MG63 (cell line): ENCODE measurements around the gene OR2AE1. TPM values are rescaled to one million over a fixed set of nuclear protein-coding genes. Genes with fewer than 3 reads are reported as not detected.

ENCODE experiments used
- DNase-seq: peaks from one replicate; pipeline ENCODE4 v3.0.0-alpha.2; 2020
- H3K27me3 ChIP-seq: fragments of 250-450 bp; sonication (Bioruptor Pico); 2 replicates; pipeline ENCODE4 v1.5.1; 2020; ENCODE audit warnings: mild to moderate bottlenecking, moderate library complexity
- H3K36me3 ChIP-seq: fragments of 250-450 bp; sonication (Bioruptor Pico); 2 replicates; pipeline ENCODE4 v1.5.1; 2020; ENCODE audit warnings: mild to moderate bottlenecking, moderate library complexity
- H3K4me3 ChIP-seq: fragments of 250-450 bp; sonication (Bioruptor Pico); 2 replicates; pipeline ENCODE4 v1.5.1; 2020; ENCODE audit warnings: mild to moderate bottlenecking, moderate library complexity
- H3K9me3 ChIP-seq: fragments of 250-450 bp; sonication (Bioruptor Pico); 2 replicates; pipeline ENCODE4 v1.5.1; 2020; ENCODE audit warnings: mild to moderate bottlenecking, moderate library complexity
- total RNA-seq: library from RNA; depleted of rRNA; stranded (reverse); fragments of >200 nt; shearing (Covaris generic); gene quantifications from 2 replicates; pipeline ENCODE4 v1.2.3, GENCODE V29; 2014; ENCODE audit warnings: low replicate concordance; rRNA removed

OR2AE1 gene
- total RNA-seq, 1 experiment from 2014 or later: not detected

- DNase-seq: no peak
- Histone ChIP-seq H3K36me3 (no peaks in the 10 kb centered on the region), H3K9me3 (no peaks in the 10 kb centered on the region), H3K4me3 (no peak overlapping the region), H3K27me3 (no peaks in the 10 kb centered on the region)
Observed at GRCh38 chr7:99833289-99833877, 43.5 kb downstream of the OR2AE1 start.

GRCh38 chr7:99831595-99831994 is 45.2 kb downstream of the OR2AE1 start:
- H3K4me3 ChIP-seq: no peak overlapping the region
- no peaks in the 10 kb centered on the region for H3K36me3 ChIP-seq
- H3K9me3 ChIP-seq: no peaks in the 10 kb centered on the region
- H3K27me3 ChIP-seq: no peaks in the 10 kb centered on the region
- DNase-seq: no peak

- no peak for DNase-seq
- Histone ChIP-seq H3K36me3 (no peaks in the 10 kb centered on the region), H3K9me3 (no peaks in the 10 kb centered on the region), H3K27me3 (no peaks in the 10 kb centered on the region), H3K4me3 (no peak overlapping the region)
Observed at GRCh38 chr7:99829524-99830160, 47.2 kb downstream of the OR2AE1 start.

GRCh38 chr7:99828811-99829210 is 48.0 kb downstream of the OR2AE1 start:
- no peaks in the 10 kb centered on the region for H3K36me3 ChIP-seq
- no peaks in the 10 kb centered on the region for H3K9me3 ChIP-seq
- no peaks in the 10 kb centered on the region for H3K27me3 ChIP-seq
- DNase-seq: no peak
- no peak overlapping the region for H3K4me3 ChIP-seq

GRCh38 chr7:99827040-99827778 is 49.6 kb downstream of the OR2AE1 start:
- DNase-seq: no peak
- Histone ChIP-seq H3K4me3 (no peak overlapping the region), H3K9me3 (no peaks in the 10 kb centered on the region), H3K27me3 (no peaks in the 10 kb centered on the region), H3K36me3 (no peaks in the 10 kb centered on the region)

Other genes with a start within 250 kb of the OR2AE1 start
- gene CYP3A5, start 197.0 kb downstream of the OR2AE1 start, total RNA-seq: not detected in 2 replicates
- not detected in 2 replicates for gene CYP3A7, start 141.8 kb downstream of the OR2AE1 start, total RNA-seq
- gene CYP3A4, start 92.8 kb downstream of the OR2AE1 start, total RNA-seq: not detected in 2 replicates
- gene CYP3A43, start 49.0 kb downstream of the OR2AE1 start, total RNA-seq: not detected in 2 replicates
- 9.1 and 11.3 TPM in 2 replicates for gene TRIM4, start 42.5 kb upstream of the OR2AE1 start, total RNA-seq
- gene GJC3, start 52.6 kb upstream of the OR2AE1 start, total RNA-seq: not detected in 2 replicates
- gene AZGP1, start 99.0 kb upstream of the OR2AE1 start, total RNA-seq: not detected in 2 replicates
- gene ZKSCAN1, start 138.6 kb upstream of the OR2AE1 start, total RNA-seq: 8.6 and 14.5 TPM in 2 replicates
- 3.6 and 6.3 TPM in 2 replicates for gene ZSCAN21, start 172.7 kb upstream of the OR2AE1 start, total RNA-seq
- gene ZNF3, start 204.7 kb upstream of the OR2AE1 start, total RNA-seq: 11.0 and 39.4 TPM in 2 replicates
- 58.3 and 78.2 TPM in 2 replicates for gene COPS6, start 211.9 kb upstream of the OR2AE1 start, total RNA-seq
- gene MCM7, start 224.4 kb upstream of the OR2AE1 start, total RNA-seq: 121 and 191 TPM in 2 replicates
- gene AP4M1, start 224.6 kb upstream of the OR2AE1 start, total RNA-seq: 16.8 and 28.4 TPM in 2 replicates
- 10.8 and 30.6 TPM in 2 replicates for gene TAF6, start 242.3 kb upstream of the OR2AE1 start, total RNA-seq
- gene CNPY4, start 242.6 kb upstream of the OR2AE1 start, total RNA-seq: 11.4 and 26.6 TPM in 2 replicates
- 1.9 TPM in 1 of 2 replicates, not detected in the other for gene MBLAC1, start 249.9 kb upstream of the OR2AE1 start, total RNA-seq